T-helper 1 cell treated with Interleukin-12 subunit alpha and Interleukin-12 subunit beta and Interleukin-4 antibody, amounts not matched to agents 30 μg/mL and 1 μg/mL, for 36 hours (primary cell): Measurements from ENCODE around the gene RAX2.

Source experiments
- H3K27ac Mint-ChIP-seq: one replicate; pipeline ENCODE4 v1.8.0; 2021; ENCODE audit warnings: mild to moderate bottlenecking, mixed read lengths
- H3K27me3 Mint-ChIP-seq: one replicate; pipeline ENCODE4 v1.8.0; 2021; ENCODE audit warnings: low read depth, mixed read lengths
- H3K36me3 Mint-ChIP-seq: one replicate; pipeline ENCODE4 v1.8.0; 2021; ENCODE audit warnings: low read depth, mixed read lengths
- H3K4me1 Mint-ChIP-seq: one replicate; pipeline ENCODE4 v1.8.0; 2021; ENCODE audit warnings: low read depth, mixed read lengths
- H3K4me3 Mint-ChIP-seq: one replicate; pipeline ENCODE4 v1.8.0; 2021; ENCODE audit warnings: mild to moderate bottlenecking, moderate library complexity, mixed read lengths
- H3K9me3 Mint-ChIP-seq: one replicate; pipeline ENCODE4 v1.8.0; 2021; ENCODE audit warnings: mixed read lengths

The RAX2 gene

GRCh38 chr19:3722443-3723109 lies 49.5 kb downstream of the RAX2 start:
- no peak overlapping the region for H3K27ac Mint-ChIP-seq
- peaks cover 47% of the 10 kb centered on the region for H3K27me3 Mint-ChIP-seq
- H3K4me1 Mint-ChIP-seq: peaks cover 2% of the 10 kb centered on the region

GRCh38 chr19:3721887-3722442 lies 50.1 kb downstream of the RAX2 start:
- Mint-ChIP-seq H3K9me3 (no peaks in the 10 kb centered on the region), H3K4me1 (peaks cover 2% of the 10 kb centered on the region), H3K27ac (no peak overlapping the region), H3K4me3 (no peak overlapping the region), H3K36me3 (no peaks in the 10 kb centered on the region), H3K27me3 (peaks cover 47% of the 10 kb centered on the region)

More at GRCh38 chr19:3722443-3723109, 49.5 kb downstream of the RAX2 start:
- H3K36me3 Mint-ChIP-seq: no peaks in the 10 kb centered on the region
- no peak overlapping the region for H3K4me3 Mint-ChIP-seq
- H3K9me3 Mint-ChIP-seq: no peaks in the 10 kb centered on the region

- H3K27me3 Mint-ChIP-seq: peaks cover 47% of the 10 kb centered on the region
- no peaks in the 10 kb centered on the region for H3K36me3 Mint-ChIP-seq
- no peak overlapping the region for H3K27ac Mint-ChIP-seq
- H3K4me3 Mint-ChIP-seq: no peak overlapping the region
- peaks cover 2% of the 10 kb centered on the region for H3K4me1 Mint-ChIP-seq
- H3K9me3 Mint-ChIP-seq: no peaks in the 10 kb centered on the region
Observed at GRCh38 chr19:3721131-3721886, 50.7 kb downstream of the RAX2 start.

GRCh38 chr19:3720349-3720917 lies 51.6 kb downstream of the RAX2 start:
- H3K4me3 Mint-ChIP-seq: no peak overlapping the region
- H3K9me3 Mint-ChIP-seq: no peaks in the 10 kb centered on the region
- no peak overlapping the region for H3K27ac Mint-ChIP-seq
- H3K36me3 Mint-ChIP-seq: no peaks in the 10 kb centered on the region
- peaks cover 47% of the 10 kb centered on the region for H3K27me3 Mint-ChIP-seq
- H3K4me1 Mint-ChIP-seq: peaks cover 2% of the 10 kb centered on the region

- Mint-ChIP-seq H3K4me1 (peaks cover 2% of the 10 kb centered on the region), H3K4me3 (no peak overlapping the region), H3K9me3 (no peaks in the 10 kb centered on the region), H3K36me3 (no peaks in the 10 kb centered on the region), H3K27ac (no peak overlapping the region), H3K27me3 (peaks cover 42% of the 10 kb centered on the region)
Observed at GRCh38 chr19:3719868-3720267, 52.2 kb downstream of the RAX2 start.
